ENCODE measurements around the gene OBSL1.

The OBSL1 gene

DNA sequence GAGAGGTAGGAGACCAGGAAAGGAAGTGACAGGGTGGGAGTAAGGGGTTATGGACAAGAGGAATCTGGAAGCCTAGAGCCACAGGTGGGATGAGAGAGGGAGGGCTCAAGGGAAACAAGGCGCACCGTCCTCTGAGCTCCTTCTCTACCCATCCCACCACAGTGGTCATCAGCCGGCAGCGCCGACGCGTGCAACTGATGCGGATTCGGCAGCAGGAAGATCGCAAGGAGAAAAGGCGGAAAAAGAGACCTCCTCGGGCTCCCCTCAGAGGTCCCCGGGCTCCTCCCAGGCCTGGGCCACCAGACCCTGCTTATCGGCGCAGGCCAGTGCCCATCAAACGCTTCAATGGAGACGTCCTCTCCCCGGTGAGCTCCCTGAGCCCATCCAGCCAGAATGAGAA, 22.3 kb downstream of the OBSL1 start:
- no peak for DNase-seq (ENCODE audit: low spot score)

- DNase-seq (ENCODE audit: low spot score): no peak
Measured at GRCh38 chr2:219547621-219548020, 23.7 kb downstream of the OBSL1 start.

GRCh38 chr2:219545943-219546352, 25.4 kb downstream of the OBSL1 start:
- DNase-seq (ENCODE audit: low spot score): no peak

- no peak for DNase-seq (ENCODE audit: low spot score)
Measured at GRCh38 chr2:219545295-219545942, 25.9 kb downstream of the OBSL1 start.

- DNase-seq (ENCODE audit: low spot score): no peak
Measured at GRCh38 chr2:219544567-219544966, 26.8 kb downstream of the OBSL1 start.

- peak; percentile 100 for DNase-seq (ENCODE audit: low spot score)
Measured at GRCh38 chr2:219543596-219544358, 27.6 kb downstream of the OBSL1 start, which contains the start of the genes CHPF and TMEM198. Gene CHPF (minus strand): TSS chr2:219543809. CDS start chr2:219543538, 271 bp downstream. Gene TMEM198 (plus strand): TSS chr2:219544028. CDS start chr2:219544728, 700 bp downstream.

DNA sequence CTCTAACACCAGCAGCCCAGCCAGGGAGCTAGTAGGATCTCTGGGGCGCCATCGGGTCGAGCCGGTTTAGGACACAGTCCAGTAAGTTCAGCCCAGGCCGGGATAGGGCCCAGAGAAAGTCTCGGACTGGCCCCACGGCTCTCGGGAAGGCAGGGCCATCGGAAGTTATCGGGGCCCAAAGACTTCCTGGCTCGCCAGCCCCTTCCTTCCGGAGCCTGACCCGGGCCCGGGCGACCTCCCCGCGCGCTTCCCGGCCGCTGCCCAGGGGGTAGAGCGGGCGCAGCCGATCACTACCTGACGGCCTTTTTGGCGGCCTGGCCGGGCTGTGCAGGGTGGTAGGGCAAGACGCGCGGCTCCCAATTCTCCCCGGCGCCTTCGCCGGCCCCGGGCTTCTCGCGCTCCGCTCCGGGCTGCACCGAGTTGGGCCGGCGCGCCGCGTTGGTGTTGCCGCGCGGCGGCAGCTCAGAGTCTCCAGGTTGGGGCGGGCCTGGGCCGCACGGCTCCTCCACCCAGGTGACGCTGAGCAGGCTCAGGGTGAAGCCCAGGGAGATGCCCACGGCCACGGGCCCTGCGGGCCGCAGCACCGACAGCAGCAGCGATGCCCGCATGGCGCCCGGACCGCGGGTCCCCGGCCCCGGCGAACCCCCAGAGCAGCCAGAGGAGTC, 28.3 kb downstream of the OBSL1 start:
- DNase-seq (ENCODE audit: low spot score): peak; percentile 65

GRCh38 chr2:219541611-219542180, 29.6 kb downstream of the OBSL1 start:
- peak; percentile 96 for DNase-seq (ENCODE audit: low spot score)

DNA sequence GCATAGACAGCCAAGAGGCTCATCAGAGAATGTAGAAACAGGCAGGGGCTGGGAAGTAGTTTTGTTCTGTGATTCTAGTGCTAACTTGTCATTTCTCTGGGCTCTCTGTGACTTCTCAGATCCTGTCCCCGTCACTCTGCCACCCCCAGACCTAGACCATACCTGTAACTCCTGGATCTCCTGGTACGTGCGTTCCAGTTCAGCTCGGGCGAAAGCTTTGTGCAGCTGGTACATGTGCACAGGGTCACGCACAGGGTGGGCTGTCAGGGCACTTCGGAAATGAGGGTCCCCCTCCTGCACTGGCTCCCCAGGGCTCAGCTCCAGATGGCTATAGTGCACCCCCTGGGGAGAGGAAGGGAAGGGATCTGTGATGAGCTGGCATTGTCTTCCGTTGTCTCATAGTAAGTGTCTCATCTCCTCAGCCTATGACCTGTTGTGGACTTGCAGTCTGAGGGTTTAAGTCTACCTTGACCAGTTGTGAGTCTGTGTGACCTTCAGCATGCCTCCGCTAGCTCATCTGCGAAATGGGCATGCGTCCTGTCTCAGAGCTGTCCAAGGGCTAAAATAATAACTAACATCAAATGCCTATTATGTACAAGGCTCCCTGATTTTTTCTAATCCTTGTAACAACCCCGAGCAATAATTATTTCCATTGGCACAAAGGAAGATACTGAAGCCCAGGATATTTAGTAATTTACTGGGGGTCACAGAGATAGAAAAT, 30.4 kb downstream of the OBSL1 start:
- DNase-seq (ENCODE audit: low spot score): no peak

GRCh38 chr2:219539926-219540678, 31.2 kb downstream of the OBSL1 start:
- no peak for DNase-seq (ENCODE audit: low spot score)

DNA sequence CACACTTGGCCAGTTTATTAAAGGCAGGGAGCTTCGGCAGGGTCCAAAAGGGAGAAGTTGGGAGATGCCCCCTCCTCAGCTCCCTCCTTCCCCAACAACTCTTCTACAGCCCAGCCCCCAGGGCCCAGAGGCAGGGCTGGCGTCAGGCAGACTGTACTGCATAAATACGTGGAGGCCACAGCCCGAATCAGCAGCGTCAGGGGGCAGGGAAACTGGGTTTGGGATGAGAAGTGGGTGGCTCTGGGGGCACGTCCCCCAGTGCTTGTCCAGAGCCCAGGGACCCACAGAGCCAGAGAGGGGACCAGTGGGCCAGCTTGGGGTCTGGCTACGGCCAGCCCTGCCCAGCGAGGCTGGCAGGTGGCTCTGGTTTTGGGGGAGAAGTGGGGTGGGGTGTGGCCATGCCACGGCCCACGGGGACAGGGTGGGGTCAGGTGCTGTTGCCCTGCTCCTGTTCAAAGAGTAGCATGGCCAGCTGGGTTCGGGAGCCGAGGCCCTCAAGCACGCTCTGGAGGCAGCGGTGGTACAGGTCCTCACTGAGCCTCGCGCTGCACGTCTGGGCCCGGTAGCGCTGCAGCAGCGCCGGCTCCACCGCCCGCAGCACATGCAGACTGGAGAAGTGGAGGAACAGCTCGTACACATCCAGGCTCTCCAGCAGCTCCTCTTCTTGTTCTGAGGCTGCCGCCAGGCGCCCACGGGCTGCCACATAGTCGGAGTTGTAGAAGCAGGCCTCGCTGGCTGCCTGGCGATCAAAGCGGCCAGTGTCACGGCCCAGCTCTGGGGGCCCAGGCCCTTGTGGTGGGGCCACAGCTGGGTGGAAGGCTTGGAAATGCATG, 32.2 kb downstream of the OBSL1 start:
- no peak for DNase-seq (ENCODE audit: low spot score)

DNA sequence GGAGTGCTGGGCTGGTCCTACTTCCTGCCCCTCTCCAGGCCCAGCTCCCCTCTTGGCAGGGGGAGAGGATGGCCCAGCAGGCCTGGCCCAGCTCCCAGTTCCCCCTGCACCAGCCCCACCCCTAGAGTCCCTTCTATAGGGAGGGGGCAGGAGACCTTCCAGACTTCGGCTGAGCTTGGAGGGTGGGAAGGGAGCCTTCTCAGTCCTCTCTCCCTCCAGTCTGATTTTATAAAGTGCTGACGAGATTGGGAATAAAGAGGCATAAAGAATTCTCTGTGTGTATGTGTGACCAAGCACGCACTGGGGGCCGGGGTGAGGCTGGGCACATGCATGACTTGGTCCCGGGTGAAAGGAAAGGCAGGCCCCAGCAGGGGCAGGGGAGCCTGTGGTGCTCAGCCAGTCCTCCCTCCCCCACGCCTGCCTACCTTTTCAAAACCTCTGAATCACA, 32.8 kb downstream of the OBSL1 start:
- DNase-seq (ENCODE audit: low spot score): no peak

- DNase-seq (ENCODE audit: low spot score): no peak
Measured at GRCh38 chr2:219537657-219538488, 33.5 kb downstream of the OBSL1 start.

DNA sequence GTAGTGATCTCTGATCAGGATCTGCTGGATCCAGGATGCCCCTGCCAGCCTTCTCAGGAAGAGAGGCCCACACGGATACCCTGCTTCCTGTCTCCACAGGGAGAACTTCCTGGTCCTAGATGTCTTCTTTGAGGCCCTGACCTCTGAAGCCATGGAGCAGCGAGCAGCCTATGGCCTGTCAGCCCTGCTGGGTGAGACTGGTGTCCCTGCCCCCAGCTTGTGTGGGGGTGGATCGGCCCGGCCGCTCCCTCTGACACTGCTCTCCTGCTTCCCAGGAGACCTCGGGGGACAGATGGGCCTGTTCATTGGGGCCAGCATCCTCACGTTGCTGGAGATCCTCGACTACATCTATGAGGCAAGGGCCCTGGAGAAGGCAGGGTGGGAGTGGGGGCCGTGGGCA, 34.4 kb downstream of the OBSL1 start:
- no peak for DNase-seq (ENCODE audit: low spot score)

- no peak for DNase-seq (ENCODE audit: low spot score)
Measured at GRCh38 chr2:219536425-219536824, 34.9 kb downstream of the OBSL1 start.

GRCh38 chr2:219533930-219534661, 37.2 kb downstream of the OBSL1 start:
- DNase-seq (ENCODE audit: low spot score): no peak

DNA sequence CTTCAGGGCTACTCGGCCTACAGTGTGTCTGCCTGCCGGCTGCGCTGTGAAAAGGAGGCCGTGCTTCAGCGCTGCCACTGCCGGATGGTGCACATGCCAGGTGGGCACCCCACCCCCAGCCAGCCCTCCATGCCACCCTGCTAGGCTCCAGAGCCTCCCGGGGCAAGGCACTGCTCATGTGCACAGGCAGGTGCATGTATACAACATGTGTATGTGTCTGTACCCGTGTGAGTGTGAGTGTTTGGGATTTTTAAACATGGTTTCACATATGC, 39.0 kb downstream of the OBSL1 start:
- DNase-seq (ENCODE audit: low spot score): no peak

GRCh38 chr2:219531639-219532377, 39.5 kb downstream of the OBSL1 start:
- DNase-seq (ENCODE audit: low spot score): no peak
